H1 (cell line): ENCODE results near the gene ZFP57. TPM values are rescaled to one million over a fixed set of nuclear protein-coding genes. Genes with fewer than 3 reads are reported as not detected.

Experiments
- CTCF ChIA-PET: fragments of 300-600 bp; sonication (Branson Sonifier 250); formaldehyde crosslinking; loops from one replicate; lab custom pipeline; 2021; ENCODE audit not compliant: partially characterized antibody; lab: Charles Lee
- POLR2A ChIA-PET: fragments of 300-600 bp; sonication (Branson Sonifier 250); formaldehyde crosslinking; loops from one replicate; lab custom pipeline; 2021; ENCODE audit warnings: inconsistent platforms; ENCODE audit not compliant: partially characterized antibody; lab: Charles Lee
- DNase-seq, 2 experiments: peaks; one replicate each; pipeline versions ENCODE4 v3.0.0 to v3.0.0-alpha.2; 2010 to 2022; ENCODE audit warnings: low spot score in 2 of 2, low read depth in 1 of 2, mixed read lengths in 1 of 2
- FAIRE-seq: peaks from 2 replicates; lab custom pipeline; 2011; peaks lifted over from hg19 to GRCh38; lab: Jason Lieb, UNC
- H2AFZ ChIP-seq: 2 replicates; pipeline ENCODE4 v1.8.1; 2012; ENCODE audit warnings: low read length, inconsistent platforms
- H2AK5ac ChIP-seq: 2 replicates; pipeline ENCODE4 v1.6.1; 2013; ENCODE audit warnings: low read depth, low read length
- H2BK120ac ChIP-seq: replicated peaks from 2 replicates; pipeline ENCODE3; 2013; ENCODE audit warnings: low read depth, low read length, inconsistent platforms
- H2BK12ac ChIP-seq: 2 replicates; pipeline ENCODE4 v1.6.1; 2013; ENCODE audit warnings: low read depth, low read length
- H2BK15ac ChIP-seq: 2 replicates; pipeline ENCODE4 v1.6.1; 2013; ENCODE audit warnings: low read length
- H2BK20ac ChIP-seq: 2 replicates; pipeline ENCODE4 v1.6.1; 2013; ENCODE audit warnings: low read length
- H2BK5ac ChIP-seq: 2 replicates; pipeline ENCODE4 v1.6.1; 2013; ENCODE audit warnings: low read depth, low read length
- H3K14ac ChIP-seq: 2 replicates; pipeline ENCODE4 v1.6.1; 2013; ENCODE audit warnings: inconsistent platforms; ENCODE audit not compliant: insufficient read length
- H3K18ac ChIP-seq: 2 replicates; pipeline ENCODE4 v1.6.1; 2013; ENCODE audit warnings: low read length; ENCODE audit errors: extremely low read depth
- H3K23ac ChIP-seq: 2 replicates; pipeline ENCODE4 v1.6.1; 2013; ENCODE audit warnings: inconsistent platforms; ENCODE audit not compliant: insufficient read length
- H3K23me2 ChIP-seq: 2 replicates; pipeline ENCODE4 v1.6.1; 2013; ENCODE audit warnings: low read depth, low read length
- H3K27ac ChIP-seq: 2 replicates; pipeline ENCODE4 v1.6.1; 2011; ENCODE audit warnings: low read depth, low read length, inconsistent platforms
- H3K27me3 ChIP-seq, 4 experiments: replicated peaks in 1 of 4; 1 replicate in 1 of 4; 2 replicates in 3 of 4; pipeline versions ENCODE4 v1.6.1 to v1.8.1; 2011 to 2013; ENCODE audit warnings: low read length in 3 of 4, mild to moderate bottlenecking in 3 of 4, inconsistent platforms in 2 of 4, mixed read lengths in 2 of 4, moderate library complexity in 1 of 4; ENCODE audit not compliant: control insufficient read depth in 3 of 4, insufficient read depth in 3 of 4; ENCODE audit errors: extremely low read depth in 1 of 4
- H3K36me3 ChIP-seq, 4 experiments: 2 replicates each; pipeline versions ENCODE4 v1.6.1 to v1.8.1; 2011 to 2013; ENCODE audit warnings: mild to moderate bottlenecking in 4 of 4, low read length in 3 of 4, moderate library complexity in 2 of 4, control low read depth in 1 of 4, inconsistent platforms in 1 of 4; ENCODE audit not compliant: insufficient read depth in 4 of 4, control insufficient read depth in 2 of 4
- H3K4ac ChIP-seq: replicated peaks from 2 replicates; pipeline ENCODE3; 2013; ENCODE audit warnings: low read length, low read depth, mixed read lengths, inconsistent platforms; ENCODE audit not compliant: insufficient read length
- H3K4me1 ChIP-seq, 4 experiments: replicated peaks in 1 of 4; 1 replicate in 1 of 4; 2 replicates in 3 of 4; pipeline versions ENCODE4 v1.6.1 to v1.8.1; 2011 to 2013; ENCODE audit warnings: low read length in 3 of 4, inconsistent platforms in 2 of 4, mixed read lengths in 1 of 4; ENCODE audit not compliant: insufficient read depth in 4 of 4, control insufficient read depth in 3 of 4
- H3K4me2 ChIP-seq, 2 experiments: 2 replicates each; pipeline versions ENCODE4 v1.6.1 to v1.8.1; 2011 to 2013; ENCODE audit warnings: low read depth in 2 of 2, low read length in 2 of 2, control low read depth in 1 of 2, inconsistent platforms in 1 of 2, mild to moderate bottlenecking in 1 of 2; ENCODE audit not compliant: insufficient read depth in 1 of 2
- H3K4me3 ChIP-seq, 4 experiments: fragments of 200-600, 300-600 bp in 1 of 4; sonication (generic), shearing (Covaris generic), sonication (Bioruptor Twin) in 1 of 4; 2 replicates each; pipeline versions ENCODE4 v1.5.1 to v1.8.1; 2011 to 2016; ENCODE audit warnings: low read length in 4 of 4, low read depth in 3 of 4, control low read depth in 2 of 4, inconsistent platforms in 2 of 4, mild to moderate bottlenecking in 2 of 4, mixed read lengths in 1 of 4, moderate library complexity in 1 of 4; ENCODE audit not compliant: insufficient read depth in 2 of 4; ENCODE audit errors: extremely low read depth in 1 of 4
- H3K56ac ChIP-seq: replicated peaks from 2 replicates; pipeline ENCODE3; 2013; ENCODE audit warnings: low read depth, mild to moderate bottlenecking, mixed read lengths, low read length, inconsistent platforms; ENCODE audit not compliant: insufficient read length
- H3K79me1 ChIP-seq: 2 replicates; pipeline ENCODE4 v1.6.1; 2013; ENCODE audit warnings: low read depth, low read length, control low read depth
- H3K79me2 ChIP-seq, 2 experiments: 2 replicates each; pipeline versions ENCODE4 v1.6.1 to v1.8.1; 2012 to 2013; ENCODE audit warnings: low read length in 2 of 2, mild to moderate bottlenecking in 2 of 2, inconsistent platforms in 1 of 2; ENCODE audit not compliant: insufficient read depth in 2 of 2, control insufficient read depth in 1 of 2
- H3K9ac ChIP-seq, 4 experiments: replicated peaks in 1 of 4; 1 replicate in 1 of 4; 2 replicates in 3 of 4; pipeline versions ENCODE4 v1.6.1 to v1.8.1; 2011 to 2013; ENCODE audit warnings: low read depth in 3 of 4, low read length in 3 of 4, control low read depth in 2 of 4, mild to moderate bottlenecking in 2 of 4, moderate library complexity in 2 of 4, inconsistent platforms in 1 of 4; ENCODE audit errors: extremely low read depth in 1 of 4
- H3K9me3 ChIP-seq, 2 experiments: 2 replicates each; pipeline versions ENCODE4 v1.6.1 to v1.8.1; 2012 to 2013; ENCODE audit warnings: mild to moderate bottlenecking in 2 of 2, moderate library complexity in 2 of 2, control low read depth in 1 of 2, inconsistent platforms in 1 of 2, low read depth in 1 of 2, low read length in 1 of 2, mixed read lengths in 1 of 2; ENCODE audit not compliant: insufficient read depth in 2 of 2
- H4K20me1 ChIP-seq, 2 experiments: replicated peaks in 1 of 2; 2 replicates each; pipeline versions ENCODE3 to v1.8.1; 2011 to 2013; ENCODE audit warnings: inconsistent platforms in 2 of 2, low read length in 2 of 2, mild to moderate bottlenecking in 1 of 2; ENCODE audit not compliant: insufficient read depth in 2 of 2, control insufficient read depth in 1 of 2
- H4K5ac ChIP-seq: 2 replicates; pipeline ENCODE4 v1.6.1; 2013; ENCODE audit warnings: low read length, low read depth, mixed read lengths, inconsistent platforms; ENCODE audit not compliant: insufficient read length
- H4K8ac ChIP-seq: 2 replicates; pipeline ENCODE4 v1.8.0; 2013; ENCODE audit warnings: mild to moderate bottlenecking, moderate library complexity, low read length, inconsistent platforms; ENCODE audit not compliant: insufficient read depth; ENCODE audit errors: extremely low read depth
- H4K91ac ChIP-seq: replicated peaks from 2 replicates; pipeline ENCODE3; 2013; ENCODE audit warnings: low read length, mixed read lengths, inconsistent platforms; ENCODE audit not compliant: insufficient read length
- CTBP2 ChIP-seq: IDR thresholded peaks from 2 replicates; pipeline ENCODE4 v1.7.0; 2011; ENCODE audit warnings: borderline replicate concordance, mild to moderate bottlenecking, moderate library complexity, mixed read lengths, low read length; ENCODE audit not compliant: insufficient read depth, insufficient read length
- HDAC2 ChIP-seq, 2 experiments: fragments of 300-600 bp in 1 of 2; sonication (generic) in 1 of 2; IDR thresholded peaks; 2 replicates each; pipeline ENCODE4 v1.6.1; 2011 to 2012; ENCODE audit warnings: low read depth in 2 of 2, low read length in 2 of 2, mild to moderate bottlenecking in 2 of 2, moderate library complexity in 2 of 2, borderline replicate concordance in 1 of 2, inconsistent platforms in 1 of 2
- RAD21 ChIP-seq, 2 experiments: IDR thresholded peaks in 1 of 2; conservative IDR thresholded peaks in 1 of 2; 2 replicates each; pipeline ENCODE4 v1.6.1; 2011; ENCODE audit warnings: low read depth in 2 of 2, low read length in 2 of 2, improper control_type of control experiment in 1 of 2, inconsistent platforms in 1 of 2, mild to moderate bottlenecking in 1 of 2, moderate library complexity in 1 of 2
- SIN3A ChIP-seq, 2 experiments: IDR thresholded peaks in 1 of 2; conservative IDR thresholded peaks in 1 of 2; 2 replicates each; pipeline ENCODE4 v1.6.1; 2011 to 2012; ENCODE audit warnings: low read length in 2 of 2, improper control_type of control experiment in 1 of 2, low read depth in 1 of 2, mild to moderate bottlenecking in 1 of 2
- WGBS, 2 experiments: shearing (Covaris generic) in 1 of 2; methylation state at CpG; one replicate each; pipeline versions ENCODE4 v1.1.6 to v1.1.7; 2013 to 2015; ENCODE audit warnings: low lambda C conversion rate in 2 of 2, mixed read lengths in 2 of 2, inconsistent platforms in 1 of 2, low coverage in 1 of 2, missing lambda C conversion rate in 1 of 2; ENCODE audit not compliant: insufficient replicate concordance in 2 of 2, insufficient coverage in 1 of 2, insufficient read length in 1 of 2; ENCODE audit errors: extremely low coverage in 1 of 2, missing lambda C conversion rate in 1 of 2; 5-methylcytosine and 5-hydroxymethylcytosine counted together
- polyA plus RNA-seq, 7 experiments: library from polyadenylated mRNA; depleted of rRNA in 3 of 7; stranded (reverse) in 5 of 7; unstranded in 2 of 7; fragments of >200 nt in 5 of 7; fragments of 200-250 nt in 2 of 7; gene quantifications; 1 replicate in 5 of 7; 2 replicates in 1 of 7; 4 replicates in 1 of 7; pipeline versions ENCODE4 v1.2.1 to v1.2.3, GENCODE V29; 2011 to 2013; ENCODE audit warnings: missing spikeins in 2 of 7, mixed read lengths in 2 of 7
- total RNA-seq: library from RNA; stranded (reverse); fragmentation: NEBNext Ultra II Directional; extraction: Animal tissue kit (Norgen Biotek cat#: 25700); gene quantifications from 2 replicates; pipeline ENCODE4 v1.2.1, GENCODE V29; 2021
- TF ChIP-seq, protein P1 (sequence below): IDR thresholded peaks from 2 replicates; pipeline ENCODE4 v1.6.1; 2012; ENCODE audit warnings: low read length, inconsistent platforms

ZFP57 gene
- total and polyA plus RNA-seq, 2 of the 8 experiments (the other 6 are each of a cell fraction or from before 2014, with no cell fraction given), result 0.85 to 1.2 TPM

DNA sequence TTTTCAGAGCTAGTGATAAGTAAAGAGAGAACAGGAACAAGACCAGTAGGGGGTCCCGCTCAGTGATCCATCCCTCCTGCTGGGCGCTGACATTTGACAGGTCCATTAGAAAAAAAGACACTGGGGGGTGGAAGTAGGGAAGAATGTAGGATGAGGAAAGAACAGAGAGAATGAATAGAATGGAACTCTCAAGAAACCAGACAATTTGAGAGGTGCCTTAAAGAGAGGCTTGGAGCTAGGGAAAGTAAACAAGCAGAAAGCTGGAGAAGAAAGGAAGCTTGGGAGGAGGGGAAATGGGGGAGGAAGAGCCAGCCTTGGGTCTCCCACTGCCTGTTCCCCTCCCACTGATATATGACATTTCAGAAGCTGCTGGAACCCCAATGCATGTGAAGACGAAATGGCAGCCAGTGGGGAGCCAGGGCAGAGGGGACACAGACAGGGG lies 56.4 kb downstream of the ZFP57 start:
- POLR2A ChIA-PET, result interaction anchor here (0.7 to 4.9 kb wide), 8 partner anchors 9 to 26 kb away, joined by 3 to 58 read pairs (median 8); partner anchors contain the start of gene GABBR1
- Histone ChIP-seq H3K36me3 (peaks cover 32 to 46% (median 40%) of the 10 kb centered on the region in 4 experiments), H3K56ac (no peak overlapping the region), H3K4me1 (peaks cover 6 to 35% (median 28%) of the 10 kb centered on the region in 4 experiments), H3K79me2 (peaks cover 13 to 48% of the 10 kb centered on the region in 2 experiments), H3K27ac (no peak overlapping the region), H2BK15ac (no peak overlapping the region), H3K79me1 (peaks cover 12% of the 10 kb centered on the region), H3K23me2 (peaks cover 25% of the 10 kb centered on the region), H3K18ac (peak overlapping the region; percentile 9; the same call in 1 of the 2 replicates), H2BK12ac (no peak overlapping the region), H3K4me3 (peak overlapping the region in 3 of 4 experiments; percentile 10 to 92 (median 36); a peak in 4 of 8 replicates), H2BK20ac (peak overlapping the region; percentile 34; the same call in 1 of the 2 replicates), H2BK5ac (peak overlapping the region; percentile 54; the same call in 1 of the 2 replicates), H3K9me3 (no peaks in the 10 kb centered on the region), H3K14ac (no peak overlapping the region), H4K5ac (no peak overlapping the region), H2AFZ (no peak overlapping the region), H3K9ac (no peak overlapping the region), H4K91ac (no peak overlapping the region), H4K20me1 (peaks cover 5 to 8% of the 10 kb centered on the region in 2 experiments), H3K23ac (no peak overlapping the region), H3K4ac (no peak overlapping the region), H3K27me3 (no peaks in the 10 kb centered on the region), H3K4me2 (peak overlapping the region; percentile 78 to 93), H2BK120ac (no peak overlapping the region), H4K8ac (no peak overlapping the region), H2AK5ac (no peak overlapping the region)
- DNase-seq (no peak), FAIRE-seq (no peak)
- CTCF ChIA-PET, result interaction anchor here (0.8 to 33.1 kb wide), 7 partner anchors 9 to 72 kb away, joined by 3 to 658 read pairs (median 4); partner anchors contain the start of gene MOG
- WGBS, 2 experiments, result 6% methylated on average over 3 of the region's 3 CpGs; no CpG with 5 or more reads in 1 of the 2 experiments
- TF ChIP-seq, protein P1, sequence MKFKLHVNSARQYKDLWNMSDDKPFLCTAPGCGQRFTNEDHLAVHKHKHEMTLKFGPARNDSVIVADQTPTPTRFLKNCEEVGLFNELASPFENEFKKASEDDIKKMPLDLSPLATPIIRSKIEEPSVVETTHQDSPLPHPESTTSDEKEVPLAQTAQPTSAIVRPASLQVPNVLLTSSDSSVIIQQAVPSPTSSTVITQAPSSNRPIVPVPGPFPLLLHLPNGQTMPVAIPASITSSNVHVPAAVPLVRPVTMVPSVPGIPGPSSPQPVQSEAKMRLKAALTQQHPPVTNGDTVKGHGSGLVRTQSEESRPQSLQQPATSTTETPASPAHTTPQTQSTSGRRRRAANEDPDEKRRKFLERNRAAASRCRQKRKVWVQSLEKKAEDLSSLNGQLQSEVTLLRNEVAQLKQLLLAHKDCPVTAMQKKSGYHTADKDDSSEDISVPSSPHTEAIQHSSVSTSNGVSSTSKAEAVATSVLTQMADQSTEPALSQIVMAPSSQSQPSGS, result 0 out of 2 replicates have a peak, but pooled peaks have one; percentile 25
- TF ChIP-seq CTBP2 (peak; percentile 94), SIN3A (conservative IDR thresholded peaks at IDR 0.05 in 1 of 2, IDR thresholded peaks at IDR 0.05 in 1 of 2; ENCODE audit: low read depth in 1 of 2, low read length in 2 of 2) (peak; percentile 56 to 86; a peak in 3 of 4 replicates), HDAC2 (IDR thresholded peaks at IDR 0.05; ENCODE audit: borderline replicate concordance in 1 of 2, low read depth in 2 of 2, low read length in 2 of 2) (peak; percentile 53 to 69; a peak in 1 of 4 replicates), RAD21 (IDR thresholded peaks at IDR 0.05 in 1 of 2, conservative IDR thresholded peaks at IDR 0.05 in 1 of 2; ENCODE audit: low read depth in 2 of 2, low read length in 2 of 2) (no peak)
